GM18519 (cell line): ENCODE data around the gene GAS6.
"Not testable (repeated sequence)": the region's sequence is repeated elsewhere in the genome, so short reads cannot be mapped to it uniquely, and the experiment has no call there.

ENCODE experiments used
- ATAC-seq: cut with Tn5 transposase; IDR thresholded peaks from one replicate; pipeline ENCODE4 v1.9.1; 2021; ENCODE audit warnings: mild to moderate bottlenecking, moderate library complexity; ENCODE audit not compliant: unreplicated experiment, low FRiP score

The GAS6 gene

DNA sequence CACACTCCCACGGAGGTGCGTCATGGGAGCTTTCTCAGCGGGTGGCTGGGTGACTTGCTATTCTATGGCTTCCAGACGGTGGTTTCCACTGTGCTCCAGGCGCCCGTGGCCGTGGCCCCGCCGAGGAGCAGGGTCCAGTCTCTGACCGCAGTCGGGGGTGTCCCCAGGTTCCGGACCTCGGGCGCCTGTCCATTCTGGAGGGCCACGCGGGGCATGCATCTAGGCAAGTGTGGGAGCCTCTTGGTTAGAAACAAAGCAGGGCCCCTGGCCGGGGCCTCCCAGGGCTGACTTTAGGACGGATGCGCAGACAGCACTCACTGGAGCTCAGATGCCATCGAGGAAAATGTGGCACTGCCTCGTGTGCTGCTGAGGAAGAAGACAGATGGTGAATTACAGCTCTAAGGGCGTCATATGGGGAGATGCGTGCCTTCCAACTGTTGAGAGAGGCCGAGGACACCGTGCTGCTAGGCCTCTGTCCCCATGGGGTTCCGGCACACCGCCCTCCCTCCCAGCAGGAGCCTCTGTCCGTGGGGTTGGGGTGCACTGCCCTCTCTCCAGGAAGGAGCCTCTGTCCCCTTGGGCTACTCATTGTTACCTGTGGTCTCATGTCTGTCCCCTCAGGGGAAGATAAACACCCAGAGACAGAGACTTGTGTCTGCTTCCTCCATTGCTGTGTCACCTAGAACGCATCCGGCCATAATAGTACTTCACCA, 66.8 kb downstream of the GAS6 start:
- ATAC-seq = no peak

DNA sequence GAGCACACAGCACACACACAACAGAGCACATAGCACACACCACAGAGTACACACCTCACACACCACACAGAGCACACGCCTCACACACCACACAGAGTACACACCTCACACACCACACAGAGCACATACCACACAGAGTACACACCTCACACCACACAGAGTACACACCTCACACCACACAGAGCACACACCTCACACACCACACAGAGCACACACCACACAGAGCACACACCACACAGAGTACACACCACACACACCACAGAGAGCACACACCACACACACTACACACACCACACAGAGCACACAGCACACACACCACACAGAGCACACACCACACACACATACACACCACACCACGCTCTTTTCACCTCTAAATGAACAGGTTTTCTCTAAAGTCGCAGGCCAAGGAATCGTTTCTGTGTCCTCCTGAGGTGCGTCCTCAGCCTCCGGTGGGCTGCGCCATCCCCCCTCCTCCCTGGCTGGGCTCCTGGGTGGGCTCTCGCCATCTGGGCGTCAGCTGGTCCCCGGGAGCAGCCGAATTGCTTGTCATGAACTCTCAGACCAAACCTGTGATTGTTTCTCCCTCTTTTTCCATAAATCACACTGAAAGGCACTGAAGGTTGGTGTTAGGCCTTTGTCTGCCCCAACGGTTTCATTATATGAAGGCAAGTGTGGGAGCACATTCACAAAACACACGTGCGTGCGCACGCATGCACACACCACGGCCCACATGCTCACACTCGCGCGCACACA, 67.5 kb downstream of the GAS6 start:
- ATAC-seq = no peak

DNA sequence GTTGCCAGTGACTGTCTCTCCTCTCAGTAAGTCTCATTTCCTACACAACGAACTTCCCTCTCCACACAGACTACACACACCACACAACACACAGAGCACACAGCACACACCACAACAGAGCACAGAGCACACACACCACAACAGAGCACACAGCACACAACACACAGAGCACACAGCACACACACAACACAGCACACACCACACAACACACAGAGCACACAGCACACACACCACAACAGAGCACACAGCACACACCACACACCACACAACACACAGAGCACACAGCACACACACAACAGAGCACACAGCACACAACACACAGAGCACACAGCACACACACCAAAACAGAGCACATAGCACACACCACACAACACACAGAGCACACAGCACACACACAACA, 68.5 kb downstream of the GAS6 start:
- ATAC-seq = not testable (repeated sequence)

GRCh38 chr13:113794764-113795173, 69.1 kb downstream of the GAS6 start:
- ATAC-seq = no peak

DNA sequence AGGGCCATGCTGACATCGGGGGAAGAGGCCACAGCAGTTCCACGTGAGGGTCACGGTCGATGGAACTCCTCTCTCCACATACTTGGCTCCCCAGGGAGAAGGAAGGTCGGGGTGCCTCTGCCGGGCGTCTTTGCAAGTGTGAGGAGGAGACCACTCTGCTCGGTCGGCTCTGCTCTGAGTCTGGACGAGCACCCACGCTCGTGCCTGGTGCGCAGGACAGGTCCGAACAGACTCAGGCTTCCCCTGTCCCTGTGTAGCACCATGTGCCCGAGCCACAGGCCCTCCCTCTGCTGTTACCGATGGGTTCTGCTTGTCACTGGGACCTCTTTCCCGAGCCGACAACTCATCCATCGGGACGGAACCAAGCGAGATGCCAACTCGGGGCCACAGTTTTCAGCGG, 69.8 kb downstream of the GAS6 start:
- no peak for ATAC-seq

GRCh38 chr13:113793718-113794085, 70.2 kb downstream of the GAS6 start:
- ATAC-seq = no peak

DNA sequence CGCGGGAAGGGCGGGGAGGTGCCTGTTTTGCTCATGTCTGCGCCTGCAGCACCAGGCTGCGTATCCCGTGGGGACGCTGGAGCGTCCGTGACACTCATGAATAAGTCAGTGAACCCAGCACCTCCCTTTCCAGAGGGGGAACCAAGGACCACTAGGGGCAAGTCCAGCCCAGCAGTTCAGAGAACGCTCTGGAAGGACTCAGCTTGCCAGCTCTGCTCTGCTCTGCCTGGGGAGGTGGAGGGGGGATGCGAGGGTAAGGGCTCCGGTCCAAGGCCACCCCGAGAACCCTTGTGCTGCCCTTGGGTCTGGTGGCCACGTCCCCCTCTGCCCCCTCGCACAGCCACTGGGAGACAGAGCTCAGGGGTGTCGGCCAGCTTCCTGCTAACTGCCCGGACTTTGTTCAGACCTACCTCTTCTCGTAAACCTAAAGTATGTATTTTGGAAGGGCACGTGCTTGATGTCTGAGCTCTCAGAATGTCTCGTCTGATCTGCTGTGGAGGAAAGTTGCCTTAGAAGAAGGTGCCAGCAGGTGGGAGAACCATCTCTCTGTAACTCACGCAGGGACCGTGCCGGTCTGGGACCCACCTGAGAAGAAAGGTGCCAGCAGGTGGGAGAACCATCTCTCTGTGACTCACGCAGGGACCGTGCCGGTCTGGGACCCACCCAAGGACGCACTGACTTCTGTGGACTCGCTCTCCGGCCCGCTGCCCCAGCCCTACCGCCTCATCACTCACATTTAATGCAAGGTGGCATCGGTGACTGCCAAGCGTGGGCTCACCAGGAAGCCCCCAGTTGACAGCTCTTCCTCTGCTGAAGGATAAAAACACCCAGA, 70.8 kb downstream of the GAS6 start:
- no peak for ATAC-seq

- ATAC-seq = no peak
Observed at GRCh38 chr13:113792236-113792770, 71.6 kb downstream of the GAS6 start.

- no peak for ATAC-seq
Observed at GRCh38 chr13:113791761-113792160, 72.1 kb downstream of the GAS6 start.

DNA sequence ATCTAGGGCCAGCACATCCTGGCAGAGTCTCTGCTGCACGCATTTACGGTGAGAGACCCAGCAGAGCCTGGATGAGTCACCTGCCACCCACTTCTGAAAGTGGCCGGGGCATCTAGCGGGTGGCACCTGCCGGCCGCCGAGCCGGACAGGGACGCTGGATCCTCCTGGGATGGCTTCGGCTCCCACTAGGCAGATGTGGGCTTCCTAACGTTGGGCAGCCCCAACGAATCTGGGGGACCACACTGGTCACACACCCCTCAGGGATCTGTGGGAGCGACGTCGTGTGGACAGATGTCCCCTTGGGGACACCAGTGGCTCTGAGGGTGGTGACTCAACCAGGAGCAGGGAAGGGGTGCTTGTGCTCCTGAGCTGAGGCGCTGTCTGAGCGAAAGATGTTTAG, 72.7 kb downstream of the GAS6 start:
- ATAC-seq = no peak

GRCh38 chr13:113789931-113790330, 73.9 kb downstream of the GAS6 start:
- not testable (repeated sequence) for ATAC-seq

DNA sequence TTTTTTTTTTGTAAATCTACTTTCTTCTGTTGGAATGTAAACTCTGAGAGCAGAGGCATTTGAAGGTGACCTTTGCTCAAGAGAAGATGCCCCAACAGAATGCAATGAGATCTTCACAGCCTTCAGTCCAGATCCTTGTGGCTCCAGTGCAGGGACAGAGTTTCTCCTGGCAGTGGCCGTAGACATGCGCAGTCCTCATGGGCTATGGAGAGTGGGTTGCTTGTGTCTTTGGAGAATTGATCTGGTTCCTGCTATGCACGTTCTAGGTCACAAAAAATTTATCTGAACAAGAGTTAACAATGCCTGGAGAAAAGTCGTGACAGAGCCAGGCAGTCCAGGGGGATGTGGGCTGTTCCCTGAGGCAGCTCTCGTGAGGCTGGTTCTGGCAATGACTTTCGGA, 74.7 kb downstream of the GAS6 start:
- ATAC-seq = no peak

DNA sequence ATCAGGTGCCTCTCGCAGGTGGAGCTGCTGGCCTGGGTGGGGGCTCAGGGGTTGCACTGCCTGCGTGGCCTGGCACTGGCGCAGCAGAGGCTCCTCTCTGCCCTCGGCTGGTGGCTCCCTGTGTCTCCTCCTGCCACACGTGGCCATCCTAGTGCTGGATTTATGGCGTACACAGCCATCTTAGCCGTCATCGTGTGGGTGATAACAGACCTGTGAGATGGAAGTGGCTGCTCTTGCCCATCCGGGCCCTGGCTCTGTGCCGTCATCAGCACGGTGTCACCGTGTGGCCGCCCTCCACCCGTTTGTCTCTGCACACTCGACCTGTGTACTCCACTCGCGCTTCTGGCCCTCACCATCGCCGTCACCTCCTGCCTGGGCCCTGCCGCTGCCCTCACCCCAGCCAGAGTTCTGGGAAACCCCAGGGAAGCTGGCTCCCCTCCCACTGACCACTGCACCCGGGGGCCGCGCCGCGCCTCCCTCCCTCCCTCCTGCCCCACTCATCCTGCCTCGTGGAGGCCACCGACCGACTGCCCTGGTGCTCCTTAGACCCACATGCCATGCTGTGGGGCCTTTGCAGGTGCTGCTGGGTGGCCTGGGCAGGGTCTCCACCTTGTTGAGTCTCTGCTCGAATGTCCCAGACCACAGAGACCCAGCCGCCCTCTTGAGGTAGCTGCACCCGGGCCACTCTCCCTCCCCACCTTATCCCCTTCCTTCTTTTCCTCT, 75.3 kb downstream of the GAS6 start:
- no peak for ATAC-seq

GRCh38 chr13:113787694-113788093, 76.2 kb downstream of the GAS6 start:
- no peak for ATAC-seq

- ATAC-seq = no peak
Observed at GRCh38 chr13:113786262-113786841, 77.5 kb downstream of the GAS6 start.

GRCh38 chr13:113785051-113786010, 78.5 kb downstream of the GAS6 start:
- no peak for ATAC-seq

- ATAC-seq = no peak
Observed at GRCh38 chr13:113784645-113785024, 79.2 kb downstream of the GAS6 start.

DNA sequence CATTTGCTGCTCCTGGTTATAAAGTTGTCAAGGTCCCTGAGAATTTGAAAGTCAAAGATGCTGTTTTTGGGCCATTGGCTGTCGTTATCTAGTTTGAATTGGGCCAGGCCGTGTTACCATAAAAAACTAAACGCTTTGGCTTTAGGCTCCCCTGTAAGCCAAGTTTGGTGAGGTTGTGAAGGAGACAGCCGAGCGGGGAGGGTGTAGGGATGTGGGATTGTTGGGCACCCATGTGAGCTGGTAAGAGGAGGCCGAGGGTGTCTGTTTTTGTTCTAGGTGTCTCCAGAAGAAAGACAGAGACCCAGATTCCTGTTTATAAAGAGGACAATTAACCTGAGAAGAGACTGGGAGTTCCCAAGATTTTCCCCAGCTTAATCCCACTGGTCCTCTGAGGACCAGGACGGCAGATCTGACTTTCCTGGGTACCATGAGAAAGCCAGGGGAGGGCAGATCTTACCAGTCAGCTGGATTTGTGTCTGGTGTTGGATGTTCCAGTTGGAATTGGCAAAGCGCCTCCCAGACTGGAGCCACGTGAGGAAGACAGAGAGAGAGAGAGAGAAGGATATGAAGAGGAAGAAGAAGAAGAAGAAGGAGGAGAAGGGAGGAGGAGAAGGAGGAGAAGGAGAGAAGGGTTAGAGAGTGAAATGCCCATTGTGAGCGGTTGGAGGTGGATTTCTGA, 79.8 kb downstream of the GAS6 start:
- ATAC-seq = no peak
